Embryonic facial prominence (tissue), 1 donor: Measurements from ENCODE around the gene TNIP1.
A peak's percentile ranks its signal among the peaks of the same experiment; 100 is the strongest.

Experiments
- DNase-seq: peaks from one replicate; pipeline ENCODE4 v3.0.0-alpha.2; 2016; ENCODE audit errors: extremely low spot score

Gene TNIP1

DNA sequence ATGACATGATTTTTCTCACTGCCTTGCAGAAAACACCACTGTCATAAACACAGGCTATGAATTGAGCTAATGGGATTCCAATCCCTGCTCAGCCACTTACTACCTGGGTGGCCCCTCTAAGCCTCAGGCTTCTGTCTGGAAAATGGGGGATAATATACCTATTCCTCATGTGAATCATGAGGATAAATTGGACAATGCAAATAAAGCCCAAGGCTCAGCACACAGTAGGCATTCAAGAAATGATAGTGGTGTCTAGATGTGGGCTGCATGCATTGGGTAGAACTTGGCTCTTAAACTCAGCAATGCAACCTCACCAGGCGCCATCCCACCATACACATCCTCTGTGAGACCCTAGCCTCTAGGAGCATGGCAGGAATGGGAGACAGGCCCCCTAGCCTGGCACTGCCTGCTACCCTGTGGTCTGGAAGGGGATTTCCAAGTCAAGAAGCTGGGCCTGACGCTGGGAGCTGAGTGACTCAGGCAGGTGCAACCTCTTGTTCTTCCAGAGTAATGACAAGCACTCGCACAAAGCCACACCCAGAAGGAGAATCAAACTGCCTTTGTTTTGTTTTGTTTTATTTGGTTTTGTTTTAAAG, 2.3 kb upstream of the TNIP1 start:
- DNase-seq = no peak

DNA sequence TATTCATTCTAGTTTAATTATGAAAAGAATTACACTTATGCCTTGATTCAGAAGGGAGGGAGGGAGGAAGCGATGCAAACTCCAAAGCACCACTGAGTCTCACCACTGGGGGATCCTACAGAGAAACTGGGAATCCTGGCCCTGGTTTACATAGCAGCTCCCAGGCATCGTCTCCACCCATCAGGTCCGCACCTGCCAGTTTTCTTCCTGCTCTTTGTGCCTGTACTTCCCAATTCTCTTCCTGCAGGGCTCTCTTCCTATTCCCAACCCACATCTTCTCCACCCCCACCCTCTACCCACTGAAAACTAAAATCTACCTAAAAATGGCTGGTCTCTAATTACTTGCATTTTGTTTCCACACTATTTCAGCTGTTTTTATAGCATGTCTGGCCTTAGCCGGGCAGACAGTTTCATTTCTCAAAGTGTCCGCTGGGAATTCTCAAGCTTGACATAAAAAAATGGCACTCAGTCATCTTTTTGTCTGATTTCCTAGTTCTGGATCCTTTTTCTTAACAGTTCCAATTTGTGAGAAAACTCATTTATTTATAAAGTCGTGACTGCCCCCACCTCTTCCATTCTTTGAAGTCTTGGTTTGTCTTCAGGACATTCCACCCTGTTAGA, 1.6 kb upstream of the TNIP1 start:
- no peak for DNase-seq

- DNase-seq = peak; percentile 66
Measured at GRCh38 chr5:151081431-151082281, 822 bp upstream of the TNIP1 start.

DNA sequence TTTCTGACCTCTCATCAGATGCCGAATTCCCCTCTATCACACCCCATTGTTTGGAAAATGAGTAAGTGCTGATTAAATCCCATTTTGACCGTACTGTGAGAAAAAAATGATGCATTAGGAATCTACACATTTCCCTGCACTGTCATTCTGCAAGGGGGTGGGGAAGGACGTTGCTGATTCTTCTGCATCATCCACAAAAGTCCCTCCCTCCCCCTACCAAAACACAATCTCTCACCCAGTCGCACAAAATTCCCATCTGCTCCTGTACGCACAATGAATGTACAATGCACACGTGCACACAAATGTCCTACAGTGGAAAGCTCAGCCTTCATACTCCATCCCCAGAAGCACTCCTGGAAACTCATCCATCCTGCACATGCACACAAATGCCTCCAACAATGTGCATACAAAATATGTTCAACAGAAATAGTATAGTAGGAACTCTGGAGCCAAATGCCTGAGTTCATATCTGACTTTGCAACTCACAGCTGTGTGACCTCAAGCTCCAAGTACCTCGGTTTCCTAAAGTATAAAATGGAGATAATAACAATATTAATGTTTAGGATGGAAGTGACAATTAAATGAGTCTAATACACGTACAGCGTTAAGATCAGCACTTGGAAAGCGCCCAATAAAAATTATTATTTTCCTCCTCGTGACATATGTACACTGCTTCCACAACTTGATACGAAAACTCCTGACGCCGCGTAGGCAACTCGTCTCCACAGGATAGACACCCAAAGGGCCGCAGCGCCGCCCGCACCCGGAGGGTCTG, 809 bp downstream of the TNIP1 start:
- DNase-seq = no peak

DNA sequence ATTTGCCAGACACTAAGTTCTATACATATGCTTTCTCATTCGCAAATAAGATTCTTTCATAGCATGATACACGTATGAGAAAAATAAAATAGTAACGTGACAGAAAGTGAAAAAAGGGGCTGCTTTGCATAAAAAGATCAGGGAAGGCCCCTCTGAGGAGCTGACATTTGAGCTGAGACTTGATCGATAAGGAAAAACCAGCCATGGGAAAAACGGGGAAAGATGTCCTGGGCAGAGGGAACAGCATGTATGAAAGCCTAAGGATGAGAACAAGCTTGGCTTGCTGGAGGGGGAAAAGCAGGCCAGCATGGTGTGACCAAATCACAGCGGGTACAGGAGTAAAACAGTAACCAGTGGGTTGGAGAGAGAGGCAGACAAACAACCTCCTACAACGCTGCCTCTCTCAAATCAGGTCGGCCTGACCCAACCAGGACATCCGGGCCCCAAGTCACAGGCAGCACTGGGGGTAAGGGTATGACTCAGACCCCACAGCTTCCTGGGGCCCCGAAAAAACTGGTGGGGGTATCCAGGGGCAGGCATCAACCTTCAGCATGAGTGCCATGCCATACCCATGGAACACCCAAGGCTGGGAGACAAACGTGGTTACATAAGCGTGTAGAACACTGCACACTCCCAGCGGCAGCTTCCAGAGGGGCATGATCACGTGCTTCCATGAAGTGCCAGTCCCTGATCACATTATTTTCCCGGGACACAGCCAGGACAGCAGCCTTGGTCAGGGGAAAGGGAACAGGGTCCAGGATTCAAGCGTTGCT, 2.2 kb downstream of the TNIP1 start:
- DNase-seq = no peak

GRCh38 chr5:151077967-151078366, 2.9 kb downstream of the TNIP1 start:
- DNase-seq = no peak

DNA sequence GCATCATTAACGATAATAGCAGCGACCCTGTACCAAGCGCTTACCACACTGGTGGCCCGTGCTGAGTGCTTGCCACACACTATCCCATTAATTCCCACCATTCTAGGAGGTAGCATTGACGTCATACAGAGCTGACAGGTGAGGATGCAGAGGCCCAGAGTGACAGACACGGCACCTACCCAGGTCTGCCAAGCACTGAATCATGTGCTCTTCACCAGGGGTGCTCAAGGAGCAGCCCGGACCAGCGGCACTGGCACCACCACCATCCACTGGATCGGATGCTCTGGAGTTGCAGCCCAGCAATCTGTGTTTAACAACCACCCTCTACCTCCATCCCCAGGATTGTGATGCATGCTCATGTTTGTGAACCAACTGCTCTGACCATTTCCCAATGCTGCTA, 3.4 kb downstream of the TNIP1 start:
- no peak for DNase-seq

- no peak for DNase-seq
Measured at GRCh38 chr5:151076616-151077015, 4.2 kb downstream of the TNIP1 start.

GRCh38 chr5:151075698-151076331, 5.0 kb downstream of the TNIP1 start:
- DNase-seq = no peak

DNA sequence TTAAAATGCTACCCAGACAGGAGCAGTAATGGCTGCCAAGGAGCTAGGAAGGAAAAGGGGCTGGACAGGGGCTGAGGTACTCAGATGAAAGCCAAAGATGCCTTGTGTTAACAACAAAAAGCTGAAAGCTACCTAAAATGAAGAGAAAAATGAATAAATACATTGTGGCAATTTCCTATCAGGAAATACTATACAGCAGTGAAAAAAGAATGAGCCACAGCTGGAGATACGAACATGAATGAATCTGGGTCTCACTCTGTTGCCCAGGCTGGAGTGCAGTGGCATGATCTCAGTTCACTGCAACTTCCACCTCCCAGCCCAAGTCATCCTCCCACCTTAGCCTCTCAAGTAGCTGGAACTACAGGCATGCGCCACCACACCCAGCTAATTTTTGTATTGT, 6.3 kb downstream of the TNIP1 start:
- no peak for DNase-seq

DNA sequence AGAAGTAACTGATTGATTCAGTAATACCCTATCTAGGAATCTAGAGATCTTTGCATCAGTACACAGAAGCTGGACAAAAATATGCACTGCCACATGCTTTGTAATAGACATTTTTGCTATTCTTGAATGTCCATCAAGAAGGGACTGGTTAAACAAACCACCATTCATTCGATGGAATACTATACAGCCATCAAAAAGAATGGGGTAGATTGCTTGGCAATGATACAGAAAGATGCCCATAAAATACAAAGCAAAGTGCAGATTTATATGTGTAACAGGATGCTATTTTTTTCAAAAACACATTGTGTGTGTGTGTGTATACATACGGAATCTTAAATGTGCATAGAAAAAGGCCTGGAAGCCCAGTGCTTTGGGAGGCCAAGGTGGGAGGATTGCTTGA, 7.6 kb downstream of the TNIP1 start:
- no peak for DNase-seq

DNA sequence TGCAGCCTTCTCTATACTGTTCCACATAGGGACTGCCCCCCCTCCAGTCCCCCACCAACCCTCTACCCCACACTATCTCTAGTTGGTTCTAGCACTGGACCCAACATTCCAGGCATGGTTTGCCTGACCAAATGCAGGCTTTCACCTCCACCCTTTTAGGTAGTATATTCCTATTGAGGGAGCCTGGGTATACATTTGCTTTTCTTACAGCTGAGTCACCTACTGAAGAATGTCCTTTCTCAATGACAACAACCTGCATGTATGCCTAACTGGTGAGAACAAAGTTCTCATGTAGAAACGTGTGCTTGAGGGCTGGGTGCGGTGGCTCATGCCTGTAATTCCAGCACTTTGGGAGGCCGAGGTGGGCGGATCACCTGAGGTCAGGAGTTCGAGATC, 8.2 kb downstream of the TNIP1 start:
- DNase-seq = no peak

GRCh38 chr5:151071848-151072629, 8.8 kb downstream of the TNIP1 start:
- DNase-seq = no peak

DNA sequence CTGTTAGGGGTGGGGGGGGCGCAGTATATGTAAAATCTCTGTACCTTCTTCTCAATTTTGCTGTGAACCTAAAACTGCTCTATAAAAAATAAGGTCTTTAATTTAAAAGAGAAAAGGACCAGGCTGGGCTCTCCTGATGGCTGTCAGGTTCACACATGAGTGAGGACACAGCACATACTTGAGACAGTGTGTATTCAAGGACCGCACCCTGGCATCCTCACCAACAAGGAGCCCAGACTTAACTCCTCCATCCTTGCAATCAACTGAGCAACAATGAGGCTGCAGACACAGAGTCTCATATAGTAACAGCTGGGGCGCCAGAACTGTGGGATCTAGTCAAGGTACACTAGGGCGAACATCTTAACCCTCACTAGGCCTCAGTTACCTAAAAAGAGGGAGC, 9.8 kb downstream of the TNIP1 start:
- no peak for DNase-seq

GRCh38 chr5:151070449-151070848, 10.4 kb downstream of the TNIP1 start:
- no peak for DNase-seq

- no peak for DNase-seq
Measured at GRCh38 chr5:151068433-151069197, 12.2 kb downstream of the TNIP1 start.

DNA sequence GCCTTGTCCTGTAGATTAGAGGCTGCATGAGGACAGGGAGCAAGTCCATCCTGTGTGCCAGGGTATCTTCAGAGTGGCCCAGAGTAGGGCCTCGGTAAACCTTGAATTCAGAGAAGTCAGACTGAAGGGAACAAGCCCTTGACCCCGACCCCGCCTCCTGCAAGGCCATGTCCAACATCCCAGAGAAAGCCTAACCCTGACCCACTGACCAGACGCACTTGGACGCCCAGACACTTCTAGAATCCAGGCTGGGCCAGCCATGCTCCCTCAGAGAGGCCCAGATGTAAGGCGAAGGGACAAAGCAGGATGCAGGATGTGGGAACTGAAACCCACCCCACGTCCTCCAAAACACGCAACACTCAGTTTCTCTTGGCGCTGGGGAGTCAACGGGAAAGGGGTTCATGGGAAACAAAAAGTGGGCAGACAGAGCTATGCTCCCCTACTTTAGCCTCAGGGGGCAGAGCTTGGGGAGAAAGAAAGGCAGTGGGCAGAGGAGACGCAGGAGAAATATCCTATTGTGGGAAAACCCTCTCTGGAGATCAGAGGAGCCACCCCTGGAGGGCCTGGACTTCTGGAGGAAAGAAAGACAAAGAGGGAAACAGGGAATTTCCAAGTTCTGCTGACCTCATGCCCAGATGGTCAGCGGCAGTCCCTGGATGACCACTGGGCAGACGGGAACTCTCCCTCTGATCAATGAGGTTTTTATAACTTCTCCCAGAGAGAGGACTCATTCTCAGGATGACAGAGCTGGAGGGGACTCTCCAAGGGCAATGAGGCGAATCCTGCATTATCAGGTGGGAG, 13.0 kb downstream of the TNIP1 start:
- DNase-seq = no peak

DNA sequence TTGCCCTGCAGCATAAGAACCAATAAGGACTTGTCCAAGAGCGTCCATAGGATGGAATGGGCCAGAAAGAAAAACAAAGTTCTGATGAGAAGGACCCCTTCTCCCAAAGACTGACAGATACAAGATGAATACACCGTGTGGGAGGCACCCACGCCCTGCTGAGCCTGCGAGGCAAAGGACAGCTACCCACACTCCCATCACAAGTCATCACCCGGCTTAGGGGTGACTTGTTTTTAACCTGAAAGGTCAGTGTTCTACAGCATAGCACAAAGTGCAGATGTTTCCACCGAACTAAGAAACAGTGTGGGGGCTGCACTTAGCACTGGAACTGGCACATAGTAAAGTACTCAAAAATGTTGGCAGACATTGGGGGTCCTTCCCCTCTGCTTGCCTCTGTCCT, 13.9 kb downstream of the TNIP1 start:
- DNase-seq = no peak

GRCh38 chr5:151065609-151066008, 15.2 kb downstream of the TNIP1 start:
- DNase-seq = no peak
